Hippocampal formation (tissue), 2 donors: ENCODE results near the gene FBXL5.

Experiments used
- DNase-seq, 2 donors: peaks; one replicate each; lab custom pipeline; 2025; lab: John Stamatoyannopoulos, UW

The FBXL5 gene

GRCh38 chr4:15655223-15656037 lies at the start of gene FBXL5:
FBXL5 (minus strand) TSS chr4:15655357; CDS start chr4:15655287, 70 bp downstream.
- peak; percentile 72 to 73 for DNase-seq

- DNase-seq: no peak
Measured at GRCh38 chr4:15704129-15704528, 49.0 kb upstream of the FBXL5 start.

GRCh38 chr4:15703439-15703838 lies 48.3 kb upstream of the FBXL5 start:
- DNase-seq: no peak

GRCh38 chr4:15702941-15703403 lies 47.8 kb upstream of the FBXL5 start, which contains the start of gene BST1:
BST1 (plus strand) TSS chr4:15703065; CDS start chr4:15703145, 80 bp downstream.
- DNase-seq: peak in 1 of 2 donors; percentile 21

GRCh38 chr4:15696866-15697265 lies 41.7 kb upstream of the FBXL5 start:
- DNase-seq: no peak

GRCh38 chr4:15695729-15696128 lies 40.6 kb upstream of the FBXL5 start:
- no peak for DNase-seq

GRCh38 chr4:15695240-15695699 lies 40.1 kb upstream of the FBXL5 start:
- DNase-seq: no peak

- no peak for DNase-seq
Measured at GRCh38 chr4:15694431-15694830, 39.3 kb upstream of the FBXL5 start.

- no peak for DNase-seq
Measured at GRCh38 chr4:15692602-15693001, 37.4 kb upstream of the FBXL5 start.

GRCh38 chr4:15691346-15692135 lies 36.4 kb upstream of the FBXL5 start:
- peak in 1 of 2 donors; percentile 27 for DNase-seq

- no peak for DNase-seq
Measured at GRCh38 chr4:15690020-15690809, 35.1 kb upstream of the FBXL5 start.

GRCh38 chr4:15689540-15689939 lies 34.4 kb upstream of the FBXL5 start:
- no peak for DNase-seq

- DNase-seq: no peak
Measured at GRCh38 chr4:15688051-15688450, 32.9 kb upstream of the FBXL5 start.

GRCh38 chr4:15684498-15684897 lies 29.3 kb upstream of the FBXL5 start:
- no peak for DNase-seq

- DNase-seq: no peak
Measured at GRCh38 chr4:15683143-15683495, 28.0 kb upstream of the FBXL5 start.

GRCh38 chr4:15682242-15683142 lies 27.3 kb upstream of the FBXL5 start:
- DNase-seq: no peak

- DNase-seq: peak; percentile 96 to 99
Measured at GRCh38 chr4:15681372-15682241, 26.4 kb upstream of the FBXL5 start, which contains the start of gene FAM200B. FAM200B (plus strand) TSS chr4:15681827; CDS start chr4:15686978, 5,151 bp downstream.

- no peak for DNase-seq
Measured at GRCh38 chr4:15681067-15681371, 25.9 kb upstream of the FBXL5 start.

- DNase-seq: no peak
Measured at GRCh38 chr4:15677507-15677988, 22.4 kb upstream of the FBXL5 start.

GRCh38 chr4:15676899-15677298 lies 21.7 kb upstream of the FBXL5 start:
- DNase-seq: no peak
